OCI-LY1 (cell line): ENCODE results near the gene ASTN1.

Experiments used
- CTCF ChIP-seq: fragments of 200-600 bp; sonication (generic), shearing (Covaris generic); IDR thresholded peaks from 2 replicates; pipeline ENCODE4 v1.5.1; 2017; ENCODE audit warnings: mild to moderate bottlenecking, antibody characterized with exemption, low read length, moderate library complexity, mixed read lengths
- EZH2 ChIP-seq: fragments of 200-600 bp; sonication (generic), shearing (Covaris generic); IDR thresholded peaks from 2 replicates; pipeline ENCODE4 v1.8.0; 2017; ENCODE audit warnings: borderline replicate concordance, mixed run types, mild to moderate bottlenecking, antibody characterized with exemption, low read length, moderate library complexity, mixed read lengths

- TF ChIP-seq CTCF (no peak), EZH2 (no peak)
Measured at GRCh38 chr1:176926330-176927086, 238.0 kb downstream of the ASTN1 start.
